Kidney epithelial cell (primary cell): ENCODE measurements around the gene FAM78B. TPM values are rescaled to one million over a fixed set of nuclear protein-coding genes. Genes with fewer than 3 reads are reported as not detected.

Experiments used
- DNase-seq: peaks from one replicate; pipeline ENCODE4 v3.0.0-alpha.2; 2010; ENCODE audit warnings: low read depth
- H3K27me3 ChIP-seq: 2 replicates; pipeline ENCODE4 v1.6.0; 2011; ENCODE audit warnings: low read length; ENCODE audit not compliant: control insufficient read depth, insufficient read depth
- H3K36me3 ChIP-seq: 2 replicates; pipeline ENCODE4 v1.5.1; 2011; ENCODE audit warnings: low read length; ENCODE audit not compliant: control insufficient read depth, insufficient read depth
- H3K4me3 ChIP-seq: 2 replicates; pipeline ENCODE4 v1.5.1; 2011; ENCODE audit warnings: low read depth, mild to moderate bottlenecking, control low read depth, low read length
- total RNA-seq: library from RNA; depleted of rRNA; stranded (reverse); fragments of >200 nt; gene quantifications from 2 replicates; pipeline ENCODE4 v1.2.3, GENCODE V29; 2015
- TF ChIP-seq, protein P1 (sequence below): IDR thresholded peaks from 2 replicates; pipeline ENCODE4 v1.5.1; 2011; ENCODE audit warnings: mild to moderate bottlenecking, moderate library complexity, low read length, control low read depth, inconsistent platforms; ENCODE audit not compliant: insufficient read depth, poor library complexity, severe bottlenecking

The FAM78B gene
- total RNA-seq, 1 donor from 2014 or later, result 0.33 TPM

GRCh38 chr1:166164646-166164994, 2.2 kb downstream of the FAM78B start:
- Histone ChIP-seq H3K4me3 (no peak overlapping the region), H3K36me3 (no peaks in the 10 kb centered on the region), H3K27me3 (peaks cover 29% of the 10 kb centered on the region)
- no peak for DNase-seq
- TF ChIP-seq, protein P1, sequence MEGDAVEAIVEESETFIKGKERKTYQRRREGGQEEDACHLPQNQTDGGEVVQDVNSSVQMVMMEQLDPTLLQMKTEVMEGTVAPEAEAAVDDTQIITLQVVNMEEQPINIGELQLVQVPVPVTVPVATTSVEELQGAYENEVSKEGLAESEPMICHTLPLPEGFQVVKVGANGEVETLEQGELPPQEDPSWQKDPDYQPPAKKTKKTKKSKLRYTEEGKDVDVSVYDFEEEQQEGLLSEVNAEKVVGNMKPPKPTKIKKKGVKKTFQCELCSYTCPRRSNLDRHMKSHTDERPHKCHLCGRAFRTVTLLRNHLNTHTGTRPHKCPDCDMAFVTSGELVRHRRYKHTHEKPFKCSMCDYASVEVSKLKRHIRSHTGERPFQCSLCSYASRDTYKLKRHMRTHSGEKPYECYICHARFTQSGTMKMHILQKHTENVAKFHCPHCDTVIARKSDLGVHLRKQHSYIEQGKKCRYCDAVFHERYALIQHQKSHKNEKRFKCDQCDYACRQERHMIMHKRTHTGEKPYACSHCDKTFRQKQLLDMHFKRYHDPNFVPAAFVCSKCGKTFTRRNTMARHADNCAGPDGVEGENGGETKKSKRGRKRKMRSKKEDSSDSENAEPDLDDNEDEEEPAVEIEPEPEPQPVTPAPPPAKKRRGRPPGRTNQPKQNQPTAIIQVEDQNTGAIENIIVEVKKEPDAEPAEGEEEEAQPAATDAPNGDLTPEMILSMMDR, result no peak

DNA sequence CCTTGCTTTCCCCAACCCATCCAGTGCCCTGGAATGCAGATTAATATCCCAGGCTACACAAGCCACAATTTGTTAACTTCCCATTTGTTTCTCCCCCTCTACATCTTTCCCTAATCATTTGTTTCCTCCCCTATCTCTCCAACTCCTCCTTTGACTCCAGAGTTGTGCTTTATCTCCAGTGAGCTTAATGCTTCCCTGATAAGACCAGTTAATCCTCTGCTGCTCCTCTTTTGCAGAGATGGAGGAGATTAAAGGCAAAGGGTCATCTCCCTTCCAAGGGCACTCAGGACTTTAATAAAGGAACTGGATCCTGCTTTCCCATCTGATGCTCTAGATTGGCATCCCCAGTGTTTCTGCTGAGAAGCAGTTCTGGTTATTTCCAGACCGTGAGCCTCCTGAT, 7.1 kb downstream of the FAM78B start:
- H3K27me3 ChIP-seq, result peaks cover 9% of the 10 kb centered on the region
- no peak for DNase-seq
- H3K4me3 ChIP-seq, result no peak overlapping the region
- TF ChIP-seq, protein P1, result no peak
- H3K36me3 ChIP-seq, result no peaks in the 10 kb centered on the region

DNA sequence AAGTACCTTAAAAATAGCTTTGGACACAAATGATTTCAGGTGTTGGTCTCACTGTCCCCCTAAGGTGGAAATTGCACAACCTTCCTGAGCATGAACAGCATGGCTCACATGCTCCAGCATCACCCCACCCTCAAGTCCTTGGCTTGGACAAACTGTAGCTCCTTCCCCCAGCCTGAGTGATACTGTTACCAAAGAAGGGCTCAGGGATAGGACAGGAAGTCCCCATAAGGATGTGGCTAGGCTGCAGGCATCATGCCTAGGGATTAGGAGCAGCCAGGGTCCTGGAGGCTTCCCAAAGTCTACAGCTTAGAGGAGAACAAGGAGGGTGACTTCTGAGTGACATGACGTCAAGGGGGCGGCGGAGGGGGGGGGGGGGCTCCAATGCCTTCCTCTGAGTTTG, 10.1 kb downstream of the FAM78B start:
- Histone ChIP-seq H3K4me3 (no peak overlapping the region), H3K27me3 (no peaks in the 10 kb centered on the region), H3K36me3 (no peaks in the 10 kb centered on the region)
- TF ChIP-seq, protein P1, result no peak
- DNase-seq, result no peak

GRCh38 chr1:166155108-166155507, 11.7 kb downstream of the FAM78B start:
- Histone ChIP-seq H3K4me3 (no peak overlapping the region), H3K27me3 (no peaks in the 10 kb centered on the region), H3K36me3 (no peaks in the 10 kb centered on the region)
- no peak for DNase-seq
- TF ChIP-seq, protein P1, result no peak

GRCh38 chr1:166153525-166154314, 13.1 kb downstream of the FAM78B start:
- TF ChIP-seq, protein P1, result no peak
- no peaks in the 10 kb centered on the region for H3K36me3 ChIP-seq
- no peak overlapping the region for H3K4me3 ChIP-seq
- DNase-seq, result no peak
- no peaks in the 10 kb centered on the region for H3K27me3 ChIP-seq

DNA sequence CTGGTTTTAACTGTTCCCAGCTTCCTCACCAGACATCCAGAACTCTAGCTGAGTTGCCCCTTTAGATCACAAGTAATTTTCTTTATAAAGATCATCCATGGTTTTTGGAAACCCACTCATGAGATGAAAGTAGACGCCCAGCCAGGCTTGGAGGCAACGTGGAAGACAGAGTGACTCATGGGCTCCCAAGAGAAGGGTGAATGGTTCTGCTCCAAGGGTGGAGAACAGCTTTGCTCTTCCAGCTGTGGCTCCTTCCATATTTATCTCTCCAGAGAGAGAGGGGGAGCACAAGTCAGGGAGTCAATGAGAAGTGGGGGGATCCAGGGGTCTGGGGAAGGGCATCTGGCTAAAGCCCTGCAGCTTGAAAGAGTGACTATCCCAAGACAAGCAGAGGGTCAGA, 13.8 kb downstream of the FAM78B start:
- Histone ChIP-seq H3K4me3 (no peak overlapping the region), H3K36me3 (no peaks in the 10 kb centered on the region), H3K27me3 (no peaks in the 10 kb centered on the region)
- no peak for DNase-seq
- TF ChIP-seq, protein P1, result no peak
